GM23338 (cell line): Measurements from ENCODE around the gene MMP17.
A peak's percentile ranks its signal among the peaks of the same experiment; 100 is the strongest.

Experiments
- EZH2phosphoT487 ChIP-seq: fragments of 200-600 bp; sonication (generic); IDR thresholded peaks from one replicate; pipeline ENCODE4 v1.8.1; 2018; ENCODE audit warnings: antibody characterized with exemption; ENCODE audit not compliant: unreplicated experiment
- STAT1 ChIP-seq: IDR thresholded peaks from one replicate; pipeline ENCODE4 v1.6.1; 2016; ENCODE audit warnings: antibody characterized with exemption; ENCODE audit not compliant: unreplicated experiment
- TF ChIP-seq, protein P1 (sequence below), 2 experiments: fragments of 200-600 bp in 1 of 2; sonication (generic) in 1 of 2; conservative IDR thresholded peaks; 2 replicates each; pipeline versions ENCODE4 v1.5.1 to v1.6.1; 2016 to 2017; ENCODE audit warnings: antibody characterized with exemption in 2 of 2, low read depth in 2 of 2, mild to moderate bottlenecking in 2 of 2, moderate library complexity in 1 of 2
- TF ChIP-seq, protein P2 (sequence below): IDR thresholded peaks from one replicate; pipeline ENCODE4 v1.6.1; 2018; ENCODE audit warnings: antibody characterized with exemption; ENCODE audit not compliant: unreplicated experiment

DNA sequence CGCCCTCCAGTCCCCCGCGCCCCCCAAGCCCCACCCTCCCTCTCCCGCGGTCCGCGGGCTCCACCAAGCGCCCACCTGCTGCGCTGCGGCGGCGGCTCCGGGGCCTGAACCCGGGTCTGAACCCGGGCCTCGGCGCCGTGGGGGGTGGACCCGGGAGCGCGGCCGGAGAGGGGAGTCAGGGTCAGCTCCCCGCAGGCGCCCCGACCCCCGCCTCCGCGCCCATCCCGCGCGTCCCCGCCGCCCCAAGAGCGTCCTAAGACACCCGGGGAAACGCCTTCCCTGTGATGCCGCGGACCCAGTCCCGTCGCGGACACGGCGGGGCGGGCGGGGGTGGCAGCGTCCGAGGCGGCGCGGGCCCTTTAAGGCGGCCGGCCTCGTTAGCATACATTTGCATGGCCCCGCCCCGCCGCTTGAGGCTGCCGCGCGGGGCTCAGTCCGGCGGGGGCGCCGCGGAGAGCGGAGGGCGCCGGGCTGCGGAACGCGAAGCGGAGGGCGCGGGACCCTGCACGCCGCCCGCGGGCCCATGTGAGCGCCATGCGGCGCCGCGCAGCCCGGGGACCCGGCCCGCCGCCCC, at the start of gene MMP17:
- TF ChIP-seq, protein P1, sequence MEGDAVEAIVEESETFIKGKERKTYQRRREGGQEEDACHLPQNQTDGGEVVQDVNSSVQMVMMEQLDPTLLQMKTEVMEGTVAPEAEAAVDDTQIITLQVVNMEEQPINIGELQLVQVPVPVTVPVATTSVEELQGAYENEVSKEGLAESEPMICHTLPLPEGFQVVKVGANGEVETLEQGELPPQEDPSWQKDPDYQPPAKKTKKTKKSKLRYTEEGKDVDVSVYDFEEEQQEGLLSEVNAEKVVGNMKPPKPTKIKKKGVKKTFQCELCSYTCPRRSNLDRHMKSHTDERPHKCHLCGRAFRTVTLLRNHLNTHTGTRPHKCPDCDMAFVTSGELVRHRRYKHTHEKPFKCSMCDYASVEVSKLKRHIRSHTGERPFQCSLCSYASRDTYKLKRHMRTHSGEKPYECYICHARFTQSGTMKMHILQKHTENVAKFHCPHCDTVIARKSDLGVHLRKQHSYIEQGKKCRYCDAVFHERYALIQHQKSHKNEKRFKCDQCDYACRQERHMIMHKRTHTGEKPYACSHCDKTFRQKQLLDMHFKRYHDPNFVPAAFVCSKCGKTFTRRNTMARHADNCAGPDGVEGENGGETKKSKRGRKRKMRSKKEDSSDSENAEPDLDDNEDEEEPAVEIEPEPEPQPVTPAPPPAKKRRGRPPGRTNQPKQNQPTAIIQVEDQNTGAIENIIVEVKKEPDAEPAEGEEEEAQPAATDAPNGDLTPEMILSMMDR (conservative IDR thresholded peaks at IDR 0.05; ENCODE audit: low read depth in 2 of 2), result peak in 1 of 2 experiments; percentile 49; a peak in 2 of 4 replicates
- TF ChIP-seq STAT1 (no peak), EZH2phosphoT487 (no peak)
- TF ChIP-seq, protein P2, sequence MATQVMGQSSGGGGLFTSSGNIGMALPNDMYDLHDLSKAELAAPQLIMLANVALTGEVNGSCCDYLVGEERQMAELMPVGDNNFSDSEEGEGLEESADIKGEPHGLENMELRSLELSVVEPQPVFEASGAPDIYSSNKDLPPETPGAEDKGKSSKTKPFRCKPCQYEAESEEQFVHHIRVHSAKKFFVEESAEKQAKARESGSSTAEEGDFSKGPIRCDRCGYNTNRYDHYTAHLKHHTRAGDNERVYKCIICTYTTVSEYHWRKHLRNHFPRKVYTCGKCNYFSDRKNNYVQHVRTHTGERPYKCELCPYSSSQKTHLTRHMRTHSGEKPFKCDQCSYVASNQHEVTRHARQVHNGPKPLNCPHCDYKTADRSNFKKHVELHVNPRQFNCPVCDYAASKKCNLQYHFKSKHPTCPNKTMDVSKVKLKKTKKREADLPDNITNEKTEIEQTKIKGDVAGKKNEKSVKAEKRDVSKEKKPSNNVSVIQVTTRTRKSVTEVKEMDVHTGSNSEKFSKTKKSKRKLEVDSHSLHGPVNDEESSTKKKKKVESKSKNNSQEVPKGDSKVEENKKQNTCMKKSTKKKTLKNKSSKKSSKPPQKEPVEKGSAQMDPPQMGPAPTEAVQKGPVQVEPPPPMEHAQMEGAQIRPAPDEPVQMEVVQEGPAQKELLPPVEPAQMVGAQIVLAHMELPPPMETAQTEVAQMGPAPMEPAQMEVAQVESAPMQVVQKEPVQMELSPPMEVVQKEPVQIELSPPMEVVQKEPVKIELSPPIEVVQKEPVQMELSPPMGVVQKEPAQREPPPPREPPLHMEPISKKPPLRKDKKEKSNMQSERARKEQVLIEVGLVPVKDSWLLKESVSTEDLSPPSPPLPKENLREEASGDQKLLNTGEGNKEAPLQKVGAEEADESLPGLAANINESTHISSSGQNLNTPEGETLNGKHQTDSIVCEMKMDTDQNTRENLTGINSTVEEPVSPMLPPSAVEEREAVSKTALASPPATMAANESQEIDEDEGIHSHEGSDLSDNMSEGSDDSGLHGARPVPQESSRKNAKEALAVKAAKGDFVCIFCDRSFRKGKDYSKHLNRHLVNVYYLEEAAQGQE, result no peak
